ENCODE measurements around the gene USP22. TPM values are rescaled to one million over a fixed set of nuclear protein-coding genes. Genes with fewer than 3 reads are reported as not detected.
"Not testable (repeated sequence)": the region's sequence is repeated elsewhere in the genome, so short reads cannot be mapped to it uniquely, and the experiment has no call there.

Gene USP22
- total RNA-seq, 1 experiment from 2014 or later, result 150 TPM

DNA sequence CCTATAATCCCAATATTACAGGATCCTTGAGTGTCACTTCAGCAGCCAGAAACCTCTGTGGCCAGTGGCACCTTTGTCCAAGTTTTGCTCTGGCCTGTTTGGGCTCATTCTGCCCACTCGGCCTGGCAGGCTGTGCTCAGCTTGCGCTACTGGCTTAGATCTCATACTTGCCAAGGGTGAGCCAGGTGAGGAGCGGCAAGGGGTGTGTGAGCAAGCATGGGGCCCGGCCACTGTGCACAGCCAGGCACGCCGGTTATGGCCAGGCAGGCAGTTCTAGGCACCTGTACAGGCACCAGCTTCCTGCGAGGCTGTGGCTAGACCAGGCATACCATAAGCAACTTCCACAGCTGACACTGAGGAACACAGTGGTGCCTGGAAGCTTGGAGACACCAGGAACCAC is 16.9 kb upstream of the USP22 start:
- Mint-ChIP-seq H3K4me1 (ENCODE audit: low read depth, unreplicated experiment) (peaks cover 2% of the 10 kb centered on the region), H3K27me3 (ENCODE audit: unreplicated experiment) (no peaks in the 10 kb centered on the region), H3K27ac (ENCODE audit: unreplicated experiment) (no peak overlapping the region), H3K4me3 (ENCODE audit: low read depth, unreplicated experiment) (no peak overlapping the region), H3K36me3 (ENCODE audit: insufficient read depth, unreplicated experiment) (no peaks in the 10 kb centered on the region), H3K9me3 (ENCODE audit: low read depth, unreplicated experiment) (no peaks in the 10 kb centered on the region)
- TF ChIP-seq, protein P1, sequence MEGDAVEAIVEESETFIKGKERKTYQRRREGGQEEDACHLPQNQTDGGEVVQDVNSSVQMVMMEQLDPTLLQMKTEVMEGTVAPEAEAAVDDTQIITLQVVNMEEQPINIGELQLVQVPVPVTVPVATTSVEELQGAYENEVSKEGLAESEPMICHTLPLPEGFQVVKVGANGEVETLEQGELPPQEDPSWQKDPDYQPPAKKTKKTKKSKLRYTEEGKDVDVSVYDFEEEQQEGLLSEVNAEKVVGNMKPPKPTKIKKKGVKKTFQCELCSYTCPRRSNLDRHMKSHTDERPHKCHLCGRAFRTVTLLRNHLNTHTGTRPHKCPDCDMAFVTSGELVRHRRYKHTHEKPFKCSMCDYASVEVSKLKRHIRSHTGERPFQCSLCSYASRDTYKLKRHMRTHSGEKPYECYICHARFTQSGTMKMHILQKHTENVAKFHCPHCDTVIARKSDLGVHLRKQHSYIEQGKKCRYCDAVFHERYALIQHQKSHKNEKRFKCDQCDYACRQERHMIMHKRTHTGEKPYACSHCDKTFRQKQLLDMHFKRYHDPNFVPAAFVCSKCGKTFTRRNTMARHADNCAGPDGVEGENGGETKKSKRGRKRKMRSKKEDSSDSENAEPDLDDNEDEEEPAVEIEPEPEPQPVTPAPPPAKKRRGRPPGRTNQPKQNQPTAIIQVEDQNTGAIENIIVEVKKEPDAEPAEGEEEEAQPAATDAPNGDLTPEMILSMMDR (IDR thresholded peaks at IDR 0.05; ENCODE audit: unreplicated experiment), result no peak
- intact Hi-C loops (cut with micrococcal nuclease; ENCODE audit: unreplicated experiment), result no loop called here
- DNase-seq, result no peak
- CTCF ChIA-PET, result interaction anchor here (1.3 kb wide), 1 partner anchor 8 kb away, joined by 4 read pairs; no protein-coding TSS in a partner anchor
- BruUV-seq (replicated peaks), result no TSS peak

DNA sequence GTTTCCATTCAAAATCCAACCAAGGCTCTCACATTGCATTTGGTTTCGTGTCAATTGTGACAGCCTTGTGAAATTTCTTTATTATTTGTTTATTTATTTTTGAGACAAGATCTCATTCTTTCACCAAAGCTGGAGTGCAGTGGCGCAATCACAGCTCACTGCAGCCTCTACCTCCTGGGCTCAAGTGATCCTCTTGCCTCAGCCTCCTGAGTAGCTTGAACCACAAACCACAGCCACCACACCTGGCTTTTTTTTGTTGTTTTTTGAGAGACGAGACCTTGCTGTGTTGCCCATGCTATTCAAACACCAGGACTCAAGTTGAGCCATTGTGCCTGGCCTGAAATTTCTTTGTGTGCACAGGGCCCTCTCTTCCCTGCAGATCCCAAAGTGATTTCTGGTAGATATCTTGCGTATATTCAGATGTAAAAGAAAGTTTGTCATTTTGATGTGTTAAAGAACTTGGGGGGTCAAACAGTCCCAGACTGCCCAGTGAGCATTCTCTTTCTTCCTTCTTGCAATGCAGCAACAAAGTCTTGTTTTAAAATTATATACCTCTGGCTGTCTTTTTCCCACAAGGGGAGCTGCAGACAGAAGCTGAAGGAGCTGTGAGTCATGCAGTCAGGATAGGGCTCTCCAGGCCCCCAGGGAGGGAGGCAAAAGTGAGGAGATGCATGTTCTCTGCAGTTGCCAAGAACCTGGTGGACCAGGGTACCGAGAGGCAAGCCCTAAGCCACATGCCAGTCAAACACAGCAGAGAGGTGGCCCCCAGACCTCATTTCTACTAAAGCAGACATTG is 15.5 kb upstream of the USP22 start:
- intact Hi-C loops (cut with micrococcal nuclease; ENCODE audit: unreplicated experiment), result no loop called here
- CTCF ChIA-PET, result no interaction called here
- H3K36me3 Mint-ChIP-seq (ENCODE audit: insufficient read depth, unreplicated experiment), result no peaks in the 10 kb centered on the region
- H3K27ac Mint-ChIP-seq (ENCODE audit: unreplicated experiment), result no peak overlapping the region
- H3K4me1 Mint-ChIP-seq (ENCODE audit: low read depth, unreplicated experiment), result no peaks in the 10 kb centered on the region
- TF ChIP-seq, protein P1 (IDR thresholded peaks at IDR 0.05; ENCODE audit: unreplicated experiment), result no peak
- no peaks in the 10 kb centered on the region for H3K9me3 Mint-ChIP-seq (ENCODE audit: low read depth, unreplicated experiment)
- H3K27me3 Mint-ChIP-seq (ENCODE audit: unreplicated experiment), result no peaks in the 10 kb centered on the region
- H3K4me3 Mint-ChIP-seq (ENCODE audit: low read depth, unreplicated experiment), result no peak overlapping the region
- BruUV-seq (replicated peaks), result no TSS peak
- DNase-seq, result no peak

DNA sequence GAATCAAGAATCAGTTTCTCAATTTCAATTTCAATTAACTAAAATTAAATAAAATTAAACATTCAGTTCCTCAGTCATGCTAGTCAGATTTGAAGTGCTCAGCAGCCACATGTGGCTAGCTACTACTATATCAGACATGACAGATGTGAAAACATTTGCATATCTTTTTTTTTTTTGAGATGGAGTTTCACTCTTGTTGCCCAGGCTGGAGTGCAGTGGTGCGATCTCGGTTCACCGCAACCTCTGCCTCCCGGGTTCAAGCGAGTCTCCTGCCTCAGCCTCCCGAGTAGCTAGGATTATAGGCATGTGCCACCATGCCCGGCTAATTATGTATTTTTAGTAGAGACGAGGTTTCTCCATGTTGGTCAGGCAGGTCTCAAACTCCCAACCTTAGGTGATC is 10.2 kb upstream of the USP22 start:
- H3K36me3 Mint-ChIP-seq (ENCODE audit: insufficient read depth, unreplicated experiment); H3K4me3 Mint-ChIP-seq (ENCODE audit: low read depth, unreplicated experiment); DNase-seq; intact Hi-C loops (cut with micrococcal nuclease; ENCODE audit: unreplicated experiment); BruUV-seq (replicated peaks); H3K27me3 Mint-ChIP-seq (ENCODE audit: unreplicated experiment); H3K27ac Mint-ChIP-seq (ENCODE audit: unreplicated experiment); H3K9me3 Mint-ChIP-seq (ENCODE audit: low read depth, unreplicated experiment): not testable (repeated sequence)
- peaks cover 14% of the 10 kb centered on the region for H3K4me1 Mint-ChIP-seq (ENCODE audit: low read depth, unreplicated experiment)
- CTCF ChIA-PET, result interaction anchor here (0.7 kb wide), 1 partner anchor 66 kb away, joined by 3 read pairs; no protein-coding TSS in a partner anchor

DNA sequence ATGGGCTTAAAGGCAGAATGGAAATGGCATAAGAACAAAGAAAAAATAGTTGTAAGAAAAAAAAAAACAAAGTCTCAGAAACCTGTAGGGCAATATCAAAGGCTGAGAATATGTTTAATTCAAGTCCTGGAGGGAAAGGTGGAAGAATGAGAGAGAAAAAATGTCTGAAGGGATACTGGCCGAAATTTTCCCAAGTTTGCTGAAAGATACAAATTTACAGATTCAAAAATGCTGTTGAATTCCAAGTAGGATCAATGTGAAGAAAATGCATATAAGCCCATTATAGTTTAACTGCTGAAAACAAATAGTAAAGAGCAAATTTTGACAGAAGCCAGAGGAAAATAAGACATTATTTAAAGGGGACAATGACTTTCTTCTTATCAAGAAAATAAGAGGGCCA is 6.6 kb upstream of the USP22 start:
- no peak overlapping the region for H3K4me3 Mint-ChIP-seq (ENCODE audit: low read depth, unreplicated experiment)
- BruUV-seq (replicated peaks), result no TSS peak
- no peaks in the 10 kb centered on the region for H3K9me3 Mint-ChIP-seq (ENCODE audit: low read depth, unreplicated experiment)
- H3K36me3 Mint-ChIP-seq (ENCODE audit: insufficient read depth, unreplicated experiment), result peaks cover 6% of the 10 kb centered on the region
- intact Hi-C loops (cut with micrococcal nuclease; ENCODE audit: unreplicated experiment), result loop anchor here (10.0 kb wide), 1 partner anchor 165 kb away; the partner anchor contains the start of gene TMEM11
- H3K4me1 Mint-ChIP-seq (ENCODE audit: low read depth, unreplicated experiment), result peaks cover 17% of the 10 kb centered on the region
- TF ChIP-seq, protein P1 (IDR thresholded peaks at IDR 0.05; ENCODE audit: unreplicated experiment), result no peak
- no peak for DNase-seq
- no peak overlapping the region for H3K27ac Mint-ChIP-seq (ENCODE audit: unreplicated experiment)
- no peaks in the 10 kb centered on the region for H3K27me3 Mint-ChIP-seq (ENCODE audit: unreplicated experiment)
- CTCF ChIA-PET, result interaction anchor here (0.6 kb wide), 1 partner anchor 62 kb away, joined by 3 read pairs; no protein-coding TSS in a partner anchor

DNA sequence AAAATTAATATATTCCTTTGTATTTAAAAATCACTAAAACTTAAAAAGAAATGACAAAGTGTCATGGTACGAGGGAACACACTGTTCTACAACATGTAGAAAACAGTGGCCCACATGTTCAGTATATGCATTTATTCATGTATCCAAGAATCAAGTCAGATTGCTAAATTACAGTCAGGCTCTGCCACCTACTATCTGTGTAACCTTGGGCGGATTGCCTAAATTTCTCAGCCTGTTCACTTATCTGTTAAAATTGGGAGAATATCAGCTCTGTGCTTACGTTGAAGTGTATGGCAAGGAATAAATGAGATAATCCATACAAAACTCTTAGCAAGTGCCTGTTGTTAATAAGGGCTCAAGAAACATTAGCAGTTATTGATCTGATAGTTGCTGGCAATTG is 3.4 kb upstream of the USP22 start:
- H3K36me3 Mint-ChIP-seq (ENCODE audit: insufficient read depth, unreplicated experiment), result peaks cover 23% of the 10 kb centered on the region
- H3K27ac Mint-ChIP-seq (ENCODE audit: unreplicated experiment), result no peak overlapping the region
- no peaks in the 10 kb centered on the region for H3K27me3 Mint-ChIP-seq (ENCODE audit: unreplicated experiment)
- no peaks in the 10 kb centered on the region for H3K9me3 Mint-ChIP-seq (ENCODE audit: low read depth, unreplicated experiment)
- BruUV-seq (replicated peaks), result no TSS peak
- TF ChIP-seq, protein P1 (IDR thresholded peaks at IDR 0.05; ENCODE audit: unreplicated experiment), result no peak
- no peak for DNase-seq
- H3K4me3 Mint-ChIP-seq (ENCODE audit: low read depth, unreplicated experiment), result no peak overlapping the region
- CTCF ChIA-PET, result no interaction called here
- intact Hi-C loops (cut with micrococcal nuclease; ENCODE audit: unreplicated experiment), result loop anchor here (10.0 kb wide), 1 partner anchor 169 kb away; the partner anchor contains the start of gene TMEM11
- peaks cover 10% of the 10 kb centered on the region for H3K4me1 Mint-ChIP-seq (ENCODE audit: low read depth, unreplicated experiment)

Data from Calu3 (cell line).